ENCODE measurements around the gene PRKCE.

DNA sequence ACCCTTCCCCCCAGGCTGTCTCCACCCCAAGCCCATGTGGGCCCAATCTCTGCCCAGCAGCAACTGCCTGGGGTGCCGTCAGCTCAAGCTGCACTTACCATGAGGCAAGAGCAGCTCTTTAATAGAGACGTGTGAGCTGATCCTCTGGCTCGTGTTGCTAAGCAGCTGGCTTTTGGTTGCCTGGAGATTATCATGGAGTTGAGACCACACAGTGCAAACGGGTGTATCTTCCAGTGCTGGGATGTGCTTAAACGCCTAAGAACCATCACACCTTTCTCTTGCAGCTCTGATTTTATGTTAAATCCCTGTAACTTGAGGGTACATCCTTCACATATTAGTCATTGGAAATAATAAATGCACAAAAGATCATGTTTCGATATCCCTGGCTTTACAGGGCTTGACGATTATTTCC, 271.1 kb downstream of the PRKCE start:
- TF ChIP-seq, protein P1, sequence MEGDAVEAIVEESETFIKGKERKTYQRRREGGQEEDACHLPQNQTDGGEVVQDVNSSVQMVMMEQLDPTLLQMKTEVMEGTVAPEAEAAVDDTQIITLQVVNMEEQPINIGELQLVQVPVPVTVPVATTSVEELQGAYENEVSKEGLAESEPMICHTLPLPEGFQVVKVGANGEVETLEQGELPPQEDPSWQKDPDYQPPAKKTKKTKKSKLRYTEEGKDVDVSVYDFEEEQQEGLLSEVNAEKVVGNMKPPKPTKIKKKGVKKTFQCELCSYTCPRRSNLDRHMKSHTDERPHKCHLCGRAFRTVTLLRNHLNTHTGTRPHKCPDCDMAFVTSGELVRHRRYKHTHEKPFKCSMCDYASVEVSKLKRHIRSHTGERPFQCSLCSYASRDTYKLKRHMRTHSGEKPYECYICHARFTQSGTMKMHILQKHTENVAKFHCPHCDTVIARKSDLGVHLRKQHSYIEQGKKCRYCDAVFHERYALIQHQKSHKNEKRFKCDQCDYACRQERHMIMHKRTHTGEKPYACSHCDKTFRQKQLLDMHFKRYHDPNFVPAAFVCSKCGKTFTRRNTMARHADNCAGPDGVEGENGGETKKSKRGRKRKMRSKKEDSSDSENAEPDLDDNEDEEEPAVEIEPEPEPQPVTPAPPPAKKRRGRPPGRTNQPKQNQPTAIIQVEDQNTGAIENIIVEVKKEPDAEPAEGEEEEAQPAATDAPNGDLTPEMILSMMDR (conservative IDR thresholded peaks at IDR 0.05; ENCODE audit: low read depth, low read length): no peak
- no peak for TF ChIP-seq EZH2 (IDR thresholded peaks at IDR 0.05; ENCODE audit: borderline replicate concordance, low read depth, low read length, poor library complexity, severe bottlenecking)
